HepG2 (cell line): ENCODE results near the gene CA11. TPM values are rescaled to one million over a fixed set of nuclear protein-coding genes. Genes with fewer than 3 reads are reported as not detected.
A peak's percentile ranks its signal among the peaks of the same experiment; 100 is the strongest.

ENCODE experiments used
- CREB1 ChIP-seq, 2 experiments: fragments of 450-650 bp in 1 of 2; IDR thresholded peaks; 2 replicates each; pipeline ENCODE4 v1.6.1; 2016 to 2017; ENCODE audit warnings: control low read depth in 1 of 2, mild to moderate bottlenecking in 1 of 2, missing compliant biosample characterization in 1 of 2, missing genetic modification characterization in 1 of 2
- HMGXB4 ChIP-seq, 2 experiments: sonication (generic) in 1 of 2; formaldehyde crosslinking in 1 of 2; IDR thresholded peaks; 2 replicates each; pipeline versions ENCODE4 v1.4.0 to v1.6.1; 2018 to 2020; ENCODE audit warnings: missing genetic modification reagents in 2 of 2, borderline replicate concordance in 1 of 2, low read depth in 1 of 2, mild to moderate bottlenecking in 1 of 2, missing biosample characterization in 1 of 2
- MTA3 ChIP-seq: sonication (generic); formaldehyde crosslinking; IDR thresholded peaks from 2 replicates; pipeline ENCODE4 v1.4.0; 2020; ENCODE audit warnings: missing genetic modification reagents
- ONECUT2 ChIP-seq: sonication (generic); formaldehyde crosslinking; IDR thresholded peaks from 2 replicates; pipeline ENCODE4 v1.4.0; 2020; ENCODE audit warnings: missing genetic modification reagents
- PRDM10 ChIP-seq: sonication (generic); formaldehyde crosslinking; IDR thresholded peaks from 2 replicates; pipeline ENCODE4 v1.4.0; 2020; ENCODE audit warnings: low read depth, missing genetic modification reagents
- PREB ChIP-seq: sonication (generic); formaldehyde crosslinking; IDR thresholded peaks from 2 replicates; pipeline ENCODE4 v1.4.0; 2020; ENCODE audit warnings: missing genetic modification reagents
- ZNF253 ChIP-seq: sonication (generic); formaldehyde crosslinking; IDR thresholded peaks from 2 replicates; pipeline ENCODE4 v1.8.0; 2022; ENCODE audit warnings: mild to moderate bottlenecking, missing genetic modification reagents, borderline replicate concordance
- polyA plus RNA-seq, 8 experiments: library from polyadenylated mRNA; depleted of rRNA in 3 of 8; stranded (reverse) in 7 of 8; unstranded in 1 of 8; fragments of >200 nt; fragmentation: Illumina TruSeq in 4 of 8; extraction: Trizol in 4 of 8; gene quantifications; 2 replicates each; pipeline versions ENCODE4 v1.2.1 to v1.2.3, GENCODE V29; 2011 to 2016; ENCODE audit warnings: low read depth in 4 of 8, missing spikeins in 1 of 8, mixed read lengths in 1 of 8; ENCODE audit not compliant: insufficient read depth in 1 of 8
- total RNA-seq, 5 experiments: library from RNA; depleted of rRNA; stranded (reverse); fragments of >200 nt; fragmentation: Illumina TruSeq; extraction: Trizol; gene quantifications; 2 replicates each; pipeline ENCODE4 v1.2.3, GENCODE V29; 2016; ENCODE audit warnings: low read depth in 1 of 5
- TF ChIP-seq, protein P1 (sequence below): sonication (generic); formaldehyde crosslinking; IDR thresholded peaks from 2 replicates; pipeline ENCODE4 v1.4.0; 2020; ENCODE audit warnings: missing genetic modification reagents
- TF ChIP-seq, protein P2 (sequence below): IDR thresholded peaks from 2 replicates; pipeline ENCODE4 v1.4.0; 2020; ENCODE audit warnings: mild to moderate bottlenecking, missing genetic modification reagents

CA11 gene
- total and polyA plus RNA-seq, 2 of the 13 experiments (the other 11 are each of a cell fraction or from before 2014, with no cell fraction given) = 0.41 to 0.58 TPM

- TF ChIP-seq, protein P1, sequence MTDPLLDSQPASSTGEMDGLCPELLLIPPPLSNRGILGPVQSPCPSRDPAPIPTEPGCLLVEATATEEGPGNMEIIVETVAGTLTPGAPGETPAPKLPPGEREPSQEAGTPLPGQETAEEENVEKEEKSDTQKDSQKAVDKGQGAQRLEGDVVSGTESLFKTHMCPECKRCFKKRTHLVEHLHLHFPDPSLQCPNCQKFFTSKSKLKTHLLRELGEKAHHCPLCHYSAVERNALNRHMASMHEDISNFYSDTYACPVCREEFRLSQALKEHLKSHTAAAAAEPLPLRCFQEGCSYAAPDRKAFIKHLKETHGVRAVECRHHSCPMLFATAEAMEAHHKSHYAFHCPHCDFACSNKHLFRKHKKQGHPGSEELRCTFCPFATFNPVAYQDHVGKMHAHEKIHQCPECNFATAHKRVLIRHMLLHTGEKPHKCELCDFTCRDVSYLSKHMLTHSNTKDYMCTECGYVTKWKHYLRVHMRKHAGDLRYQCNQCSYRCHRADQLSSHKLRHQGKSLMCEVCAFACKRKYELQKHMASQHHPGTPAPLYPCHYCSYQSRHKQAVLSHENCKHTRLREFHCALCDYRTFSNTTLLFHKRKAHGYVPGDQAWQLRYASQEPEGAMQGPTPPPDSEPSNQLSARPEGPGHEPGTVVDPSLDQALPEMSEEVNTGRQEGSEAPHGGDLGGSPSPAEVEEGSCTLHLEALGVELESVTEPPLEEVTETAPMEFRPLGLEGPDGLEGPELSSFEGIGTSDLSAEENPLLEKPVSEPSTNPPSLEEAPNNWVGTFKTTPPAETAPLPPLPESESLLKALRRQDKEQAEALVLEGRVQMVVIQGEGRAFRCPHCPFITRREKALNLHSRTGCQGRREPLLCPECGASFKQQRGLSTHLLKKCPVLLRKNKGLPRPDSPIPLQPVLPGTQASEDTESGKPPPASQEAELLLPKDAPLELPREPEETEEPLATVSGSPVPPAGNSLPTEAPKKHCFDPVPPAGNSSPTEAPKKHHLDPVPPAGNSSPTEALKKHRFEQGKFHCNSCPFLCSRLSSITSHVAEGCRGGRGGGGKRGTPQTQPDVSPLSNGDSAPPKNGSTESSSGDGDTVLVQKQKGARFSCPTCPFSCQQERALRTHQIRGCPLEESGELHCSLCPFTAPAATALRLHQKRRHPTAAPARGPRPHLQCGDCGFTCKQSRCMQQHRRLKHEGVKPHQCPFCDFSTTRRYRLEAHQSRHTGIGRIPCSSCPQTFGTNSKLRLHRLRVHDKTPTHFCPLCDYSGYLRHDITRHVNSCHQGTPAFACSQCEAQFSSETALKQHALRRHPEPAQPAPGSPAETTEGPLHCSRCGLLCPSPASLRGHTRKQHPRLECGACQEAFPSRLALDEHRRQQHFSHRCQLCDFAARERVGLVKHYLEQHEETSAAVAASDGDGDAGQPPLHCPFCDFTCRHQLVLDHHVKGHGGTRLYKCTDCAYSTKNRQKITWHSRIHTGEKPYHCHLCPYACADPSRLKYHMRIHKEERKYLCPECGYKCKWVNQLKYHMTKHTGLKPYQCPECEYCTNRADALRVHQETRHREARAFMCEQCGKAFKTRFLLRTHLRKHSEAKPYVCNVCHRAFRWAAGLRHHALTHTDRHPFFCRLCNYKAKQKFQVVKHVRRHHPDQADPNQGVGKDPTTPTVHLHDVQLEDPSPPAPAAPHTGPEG (CRISPR knock-in tag) = peak; percentile 66; the same call in 1 of the 2 replicates
- TF ChIP-seq ZNF253 (CRISPR knock-in tag) (0 out of 2 replicates have a peak, but pooled peaks have one; percentile 68), MTA3 (CRISPR knock-in tag) (no peak), ONECUT2 (CRISPR knock-in tag) (no peak), PRDM10 (CRISPR knock-in tag) (peak; percentile 91), PREB (CRISPR knock-in tag) (no peak), HMGXB4 (CRISPR knock-in tag; IDR thresholded peaks at IDR 0.05; ENCODE audit: borderline replicate concordance in 1 of 2, low read depth in 1 of 2) (peak in 1 of 2 experiments; percentile 25; a peak in 1 of 4 replicates), CREB1 (IDR thresholded peaks at IDR 0.05) (no peak), CREB1 (CRISPR knock-in tag; IDR thresholded peaks at IDR 0.05) (no peak)
- TF ChIP-seq, protein P2, sequence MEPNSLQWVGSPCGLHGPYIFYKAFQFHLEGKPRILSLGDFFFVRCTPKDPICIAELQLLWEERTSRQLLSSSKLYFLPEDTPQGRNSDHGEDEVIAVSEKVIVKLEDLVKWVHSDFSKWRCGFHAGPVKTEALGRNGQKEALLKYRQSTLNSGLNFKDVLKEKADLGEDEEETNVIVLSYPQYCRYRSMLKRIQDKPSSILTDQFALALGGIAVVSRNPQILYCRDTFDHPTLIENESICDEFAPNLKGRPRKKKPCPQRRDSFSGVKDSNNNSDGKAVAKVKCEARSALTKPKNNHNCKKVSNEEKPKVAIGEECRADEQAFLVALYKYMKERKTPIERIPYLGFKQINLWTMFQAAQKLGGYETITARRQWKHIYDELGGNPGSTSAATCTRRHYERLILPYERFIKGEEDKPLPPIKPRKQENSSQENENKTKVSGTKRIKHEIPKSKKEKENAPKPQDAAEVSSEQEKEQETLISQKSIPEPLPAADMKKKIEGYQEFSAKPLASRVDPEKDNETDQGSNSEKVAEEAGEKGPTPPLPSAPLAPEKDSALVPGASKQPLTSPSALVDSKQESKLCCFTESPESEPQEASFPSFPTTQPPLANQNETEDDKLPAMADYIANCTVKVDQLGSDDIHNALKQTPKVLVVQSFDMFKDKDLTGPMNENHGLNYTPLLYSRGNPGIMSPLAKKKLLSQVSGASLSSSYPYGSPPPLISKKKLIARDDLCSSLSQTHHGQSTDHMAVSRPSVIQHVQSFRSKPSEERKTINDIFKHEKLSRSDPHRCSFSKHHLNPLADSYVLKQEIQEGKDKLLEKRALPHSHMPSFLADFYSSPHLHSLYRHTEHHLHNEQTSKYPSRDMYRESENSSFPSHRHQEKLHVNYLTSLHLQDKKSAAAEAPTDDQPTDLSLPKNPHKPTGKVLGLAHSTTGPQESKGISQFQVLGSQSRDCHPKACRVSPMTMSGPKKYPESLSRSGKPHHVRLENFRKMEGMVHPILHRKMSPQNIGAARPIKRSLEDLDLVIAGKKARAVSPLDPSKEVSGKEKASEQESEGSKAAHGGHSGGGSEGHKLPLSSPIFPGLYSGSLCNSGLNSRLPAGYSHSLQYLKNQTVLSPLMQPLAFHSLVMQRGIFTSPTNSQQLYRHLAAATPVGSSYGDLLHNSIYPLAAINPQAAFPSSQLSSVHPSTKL (CRISPR knock-in tag) = peak; percentile 77
Measured at GRCh38 chr19:48634424-48635262, 11.3 kb downstream of the CA11 start (continued).
